BE2C (cell line): Measurements from ENCODE around the gene PITRM1.

Experiments
- DNase-seq: peaks from one replicate; pipeline ENCODE4 v3.0.0-alpha.2; 2020
- H3K27me3 ChIP-seq: fragments of 250-450 bp; sonication (Bioruptor Pico); 2 replicates; pipeline ENCODE4 v1.5.1; 2020; ENCODE audit warnings: mild to moderate bottlenecking
- H3K36me3 ChIP-seq: fragments of 250-450 bp; sonication (Bioruptor Pico); 2 replicates; pipeline ENCODE4 v1.5.1; 2020; ENCODE audit warnings: mild to moderate bottlenecking
- H3K4me1 ChIP-seq: fragments of 250-450 bp; sonication (Bioruptor Pico); 2 replicates; pipeline ENCODE4 v1.5.1; 2020
- H3K4me3 ChIP-seq: 2 replicates; pipeline ENCODE4 v1.5.1; 2011; ENCODE audit warnings: low read depth, low read length
- H3K9me3 ChIP-seq: fragments of 250-450 bp; sonication (Bioruptor Pico); 2 replicates; pipeline ENCODE4 v1.5.1; 2020
- CTCF ChIP-seq: IDR thresholded peaks from 2 replicates; pipeline ENCODE4 v1.5.1; 2012; ENCODE audit warnings: mild to moderate bottlenecking, low read depth, low read length

Gene PITRM1

GRCh38 chr10:3217301-3217700 lies 44.7 kb upstream of the PITRM1 start:
- no peak for TF ChIP-seq CTCF
- H3K9me3 ChIP-seq: no peaks in the 10 kb centered on the region
- H3K36me3 ChIP-seq: no peaks in the 10 kb centered on the region
- DNase-seq: no peak
- no peaks in the 10 kb centered on the region for H3K27me3 ChIP-seq
- no peaks in the 10 kb centered on the region for H3K4me1 ChIP-seq
- H3K4me3 ChIP-seq: no peak overlapping the region

- Histone ChIP-seq H3K27me3 (no peaks in the 10 kb centered on the region), H3K4me3 (no peak overlapping the region), H3K9me3 (no peaks in the 10 kb centered on the region), H3K36me3 (no peaks in the 10 kb centered on the region), H3K4me1 (no peaks in the 10 kb centered on the region)
- no peak for TF ChIP-seq CTCF
- DNase-seq: no peak
These were observed 42.7 kb upstream of the PITRM1 start for GRCh38 chr10:3215153-3215775.

- no peak for TF ChIP-seq CTCF
These were observed 41.4 kb upstream of the PITRM1 start for GRCh38 chr10:3213758-3214515.

DNA sequence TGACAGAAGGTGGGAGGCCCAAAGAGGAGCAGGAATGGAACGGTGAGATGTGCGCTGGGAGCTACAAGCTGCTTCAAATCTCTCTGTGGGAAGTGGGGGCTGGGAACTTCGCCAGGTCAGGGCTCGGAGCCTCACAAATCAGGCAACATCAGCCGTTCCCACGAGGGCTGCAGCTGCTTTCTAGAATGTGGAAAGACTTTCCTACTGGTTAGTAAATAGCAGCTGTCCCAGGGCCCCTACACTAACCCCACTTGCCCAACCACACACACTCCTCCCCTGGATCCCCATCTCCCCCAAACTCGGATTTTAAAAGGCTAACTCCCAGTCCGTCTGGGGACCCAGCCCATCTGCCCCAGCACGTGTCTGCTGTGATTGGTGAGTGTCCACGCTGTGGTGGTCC lies 40.6 kb upstream of the PITRM1 start:
- H3K9me3 ChIP-seq: no peaks in the 10 kb centered on the region
- no peaks in the 10 kb centered on the region for H3K4me1 ChIP-seq
- no peak overlapping the region for H3K4me3 ChIP-seq
- no peak for TF ChIP-seq CTCF
- H3K36me3 ChIP-seq: no peaks in the 10 kb centered on the region
- no peak for DNase-seq
- H3K27me3 ChIP-seq: no peaks in the 10 kb centered on the region

More at GRCh38 chr10:3213758-3214515, 41.4 kb upstream of the PITRM1 start:
- H3K36me3 ChIP-seq: no peaks in the 10 kb centered on the region
- DNase-seq: no peak
- no peaks in the 10 kb centered on the region for H3K9me3 ChIP-seq
- no peaks in the 10 kb centered on the region for H3K27me3 ChIP-seq
- no peaks in the 10 kb centered on the region for H3K4me1 ChIP-seq
- no peak overlapping the region for H3K4me3 ChIP-seq

- Histone ChIP-seq H3K4me1 (no peaks in the 10 kb centered on the region), H3K36me3 (no peaks in the 10 kb centered on the region), H3K27me3 (peaks cover 4% of the 10 kb centered on the region; the same call in 1 of the 2 replicates), H3K4me3 (no peak overlapping the region), H3K9me3 (no peaks in the 10 kb centered on the region)
- DNase-seq: no peak
- TF ChIP-seq CTCF: no peak
These were observed 37.8 kb upstream of the PITRM1 start for GRCh38 chr10:3210251-3210877.
